HEK293 (cell line): ENCODE data around the gene CFAP57.

ENCODE experiments used
- SP2 ChIP-seq: fragments of 450-650 bp; formaldehyde crosslinking; IDR thresholded peaks from 2 replicates; pipeline ENCODE4 v1.5.1; 2016; ENCODE audit warnings: missing biosample characterization, missing genetic modification characterization
- ZFP3 ChIP-seq: fragments of 450-650 bp; formaldehyde crosslinking; IDR thresholded peaks from 2 replicates; pipeline ENCODE4 v1.5.1; 2016; ENCODE audit warnings: low read depth, missing biosample characterization, missing genetic modification characterization
- ZNF19 ChIP-seq: fragments of 450-650 bp; formaldehyde crosslinking; IDR thresholded peaks from 2 replicates; pipeline ENCODE4; 2016; ENCODE audit warnings: missing biosample characterization, missing genetic modification characterization, low read depth
- ZNF274 ChIP-seq, 2 experiments: fragments of 200-500 bp in 1 of 2; fragments of 450-650 bp in 1 of 2; sonication (Bioruptor generic) in 1 of 2; formaldehyde crosslinking in 1 of 2; IDR thresholded peaks; 2 replicates each; pipeline versions ENCODE4 v1.5.1 to v1.6.1; 2014 to 2016; ENCODE audit warnings: borderline replicate concordance in 1 of 2, inconsistent platforms in 1 of 2, low read length in 1 of 2, missing biosample characterization in 1 of 2, missing genetic modification characterization in 1 of 2
- ZNF621 ChIP-seq: fragments of 450-650 bp; formaldehyde crosslinking; IDR thresholded peaks from 2 replicates; pipeline ENCODE4 v1.5.1; 2017; ENCODE audit warnings: missing biosample characterization, missing genetic modification characterization
- ZNF791 ChIP-seq: fragments of 450-650 bp; formaldehyde crosslinking; IDR thresholded peaks from 2 replicates; pipeline ENCODE4 v1.5.1; 2016; ENCODE audit warnings: missing biosample characterization, missing genetic modification characterization
- TF ChIP-seq, protein P1 (sequence below): fragments of 450-650 bp; formaldehyde crosslinking; IDR thresholded peaks from 2 replicates; pipeline ENCODE4 v1.5.1; 2016; ENCODE audit warnings: missing biosample characterization, missing genetic modification characterization

DNA sequence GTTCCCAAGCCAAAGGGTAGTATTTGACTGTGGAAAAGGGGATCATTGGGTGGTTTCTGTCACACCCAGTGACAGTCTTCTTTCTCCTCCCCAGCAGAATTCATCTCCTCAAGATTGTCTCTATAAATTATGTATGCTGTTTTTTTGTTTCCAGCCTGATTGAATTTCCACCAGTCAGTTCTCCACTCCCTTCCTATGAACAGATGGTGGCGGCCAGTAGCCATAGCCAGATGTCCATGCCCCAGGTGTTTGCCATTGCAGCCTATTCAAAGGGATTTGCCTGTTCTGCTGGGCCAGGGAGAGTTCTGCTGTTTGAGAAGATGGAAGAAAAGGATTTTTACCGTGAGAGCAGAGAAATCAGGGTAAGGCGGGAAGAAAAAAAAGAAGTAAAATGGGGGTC lies 12.9 kb downstream of the CFAP57 start:
- TF ChIP-seq SP2 (tag by site-specific recombination) (no peak), ZNF621 (no peak), ZNF274 (IDR thresholded peaks at IDR 0.05; ENCODE audit: low read length) (no peak), ZNF274 (tag by site-specific recombination; IDR thresholded peaks at IDR 0.05; ENCODE audit: borderline replicate concordance) (no peak), ZNF19 (tag by site-specific recombination) (no peak), ZNF791 (tag by site-specific recombination) (no peak), ZFP3 (no peak)
- TF ChIP-seq, protein P1, sequence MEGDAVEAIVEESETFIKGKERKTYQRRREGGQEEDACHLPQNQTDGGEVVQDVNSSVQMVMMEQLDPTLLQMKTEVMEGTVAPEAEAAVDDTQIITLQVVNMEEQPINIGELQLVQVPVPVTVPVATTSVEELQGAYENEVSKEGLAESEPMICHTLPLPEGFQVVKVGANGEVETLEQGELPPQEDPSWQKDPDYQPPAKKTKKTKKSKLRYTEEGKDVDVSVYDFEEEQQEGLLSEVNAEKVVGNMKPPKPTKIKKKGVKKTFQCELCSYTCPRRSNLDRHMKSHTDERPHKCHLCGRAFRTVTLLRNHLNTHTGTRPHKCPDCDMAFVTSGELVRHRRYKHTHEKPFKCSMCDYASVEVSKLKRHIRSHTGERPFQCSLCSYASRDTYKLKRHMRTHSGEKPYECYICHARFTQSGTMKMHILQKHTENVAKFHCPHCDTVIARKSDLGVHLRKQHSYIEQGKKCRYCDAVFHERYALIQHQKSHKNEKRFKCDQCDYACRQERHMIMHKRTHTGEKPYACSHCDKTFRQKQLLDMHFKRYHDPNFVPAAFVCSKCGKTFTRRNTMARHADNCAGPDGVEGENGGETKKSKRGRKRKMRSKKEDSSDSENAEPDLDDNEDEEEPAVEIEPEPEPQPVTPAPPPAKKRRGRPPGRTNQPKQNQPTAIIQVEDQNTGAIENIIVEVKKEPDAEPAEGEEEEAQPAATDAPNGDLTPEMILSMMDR, result no peak
